ENCODE results near the gene NUDT17.
A peak's percentile ranks its signal among the peaks of the same experiment; 100 is the strongest.

Gene NUDT17

DNA sequence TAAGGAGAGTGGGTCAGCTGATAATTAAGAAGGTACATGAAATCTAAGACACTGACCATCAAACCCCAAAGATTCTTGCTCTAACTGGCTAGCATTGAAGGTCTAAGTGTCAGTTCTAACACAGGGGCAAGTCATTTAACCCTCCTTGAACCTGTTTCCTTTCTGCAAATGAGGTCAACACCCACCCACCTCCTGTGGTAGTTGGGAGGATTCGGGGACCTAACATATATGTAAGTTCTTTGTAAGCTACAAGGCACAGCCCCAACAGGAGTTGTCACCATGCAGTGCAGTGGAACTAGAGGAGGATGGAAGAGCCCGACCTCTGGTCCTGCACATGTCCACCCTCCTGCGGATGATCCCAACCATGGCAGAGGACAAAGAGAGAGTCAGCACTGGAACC is 2.4 kb downstream of the NUDT17 start:
- DNase-seq (ENCODE audit: low read depth): no peak

DNA sequence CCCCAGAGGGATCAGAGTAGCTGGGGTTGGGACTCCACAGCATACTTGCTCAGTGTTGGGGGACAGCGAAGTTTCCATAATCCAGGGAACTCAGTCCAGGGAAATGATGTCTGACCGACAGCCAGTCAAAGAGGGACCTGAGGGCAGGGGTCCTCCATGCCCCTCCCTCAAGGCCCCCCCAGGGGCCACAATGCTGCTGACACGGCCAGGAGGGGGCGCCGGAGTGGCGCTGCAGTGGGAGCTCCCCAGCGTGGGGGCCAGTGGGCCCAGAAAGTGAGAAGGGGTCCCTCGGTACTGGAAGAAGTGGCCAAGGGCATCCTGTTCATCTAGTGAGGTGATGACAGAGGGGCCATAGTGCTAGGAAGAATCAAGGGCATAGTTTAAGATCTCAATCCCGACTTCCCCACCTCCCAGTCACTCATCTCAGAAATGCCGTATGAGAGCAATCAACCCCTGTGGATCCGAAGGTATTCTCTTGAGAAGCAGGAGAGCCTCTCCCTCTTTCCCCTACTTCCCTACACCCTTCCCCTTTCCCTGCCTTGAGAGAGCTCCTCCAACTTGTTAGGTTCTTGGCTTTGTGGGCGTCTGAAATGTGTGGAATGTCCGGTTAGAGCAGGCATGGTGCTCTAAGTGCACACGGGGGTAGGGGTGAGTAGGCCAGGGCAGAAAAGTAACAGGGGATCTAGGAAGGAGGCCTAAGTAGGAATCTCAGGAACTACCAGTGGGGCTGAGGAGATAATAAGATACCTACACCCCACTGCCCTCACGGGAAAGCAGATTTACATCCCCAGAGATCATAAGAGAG is 4.1 kb downstream of the NUDT17 start:
- no peak for DNase-seq (ENCODE audit: low read depth)

DNA sequence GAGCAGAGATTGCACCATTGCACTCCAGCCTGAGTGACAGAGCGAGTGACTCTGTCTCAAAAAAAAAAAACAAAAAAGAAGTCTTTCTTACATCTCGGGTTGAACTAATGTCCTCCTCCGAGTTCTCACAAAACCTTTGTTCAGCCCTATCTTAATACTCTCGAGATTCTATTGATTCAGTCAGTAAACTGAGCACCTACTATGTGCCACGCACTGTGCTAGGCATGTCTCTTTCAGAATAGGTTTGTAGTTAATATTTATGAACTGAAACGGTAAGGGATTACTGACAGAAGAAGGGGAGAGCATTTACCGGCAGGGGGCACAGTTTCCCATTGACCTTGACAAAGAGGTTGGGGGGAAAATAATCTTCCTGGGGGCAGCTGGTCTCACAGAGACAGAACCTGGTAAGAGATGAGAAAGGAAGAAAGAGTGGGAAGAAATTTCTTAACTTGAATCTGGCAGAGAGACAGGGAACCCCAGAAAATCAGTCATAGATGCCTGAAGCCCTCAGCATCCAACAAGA is 10.1 kb downstream of the NUDT17 start:
- no peak for DNase-seq (ENCODE audit: low read depth)

DNA sequence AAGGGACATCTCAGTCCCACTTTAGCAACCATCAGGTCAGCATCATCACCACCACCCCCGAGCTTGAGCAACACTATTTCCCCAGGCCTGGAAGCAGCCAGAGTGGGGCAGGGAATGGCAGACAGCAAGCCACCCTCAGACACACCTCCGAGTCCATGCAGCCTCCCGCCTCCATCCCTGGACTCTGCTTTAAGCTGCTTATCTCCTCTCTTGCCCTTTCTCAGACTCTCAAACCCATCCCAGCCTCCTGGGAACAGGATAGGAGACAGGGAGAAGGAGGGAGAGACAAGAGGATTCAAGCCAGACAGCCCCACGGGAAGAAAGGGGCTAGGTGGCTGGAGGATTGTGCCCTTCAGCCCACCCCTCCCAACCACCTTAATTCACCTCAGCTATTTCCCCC is 11.7 kb downstream of the NUDT17 start:
- no peak for DNase-seq (ENCODE audit: low read depth)

DNA sequence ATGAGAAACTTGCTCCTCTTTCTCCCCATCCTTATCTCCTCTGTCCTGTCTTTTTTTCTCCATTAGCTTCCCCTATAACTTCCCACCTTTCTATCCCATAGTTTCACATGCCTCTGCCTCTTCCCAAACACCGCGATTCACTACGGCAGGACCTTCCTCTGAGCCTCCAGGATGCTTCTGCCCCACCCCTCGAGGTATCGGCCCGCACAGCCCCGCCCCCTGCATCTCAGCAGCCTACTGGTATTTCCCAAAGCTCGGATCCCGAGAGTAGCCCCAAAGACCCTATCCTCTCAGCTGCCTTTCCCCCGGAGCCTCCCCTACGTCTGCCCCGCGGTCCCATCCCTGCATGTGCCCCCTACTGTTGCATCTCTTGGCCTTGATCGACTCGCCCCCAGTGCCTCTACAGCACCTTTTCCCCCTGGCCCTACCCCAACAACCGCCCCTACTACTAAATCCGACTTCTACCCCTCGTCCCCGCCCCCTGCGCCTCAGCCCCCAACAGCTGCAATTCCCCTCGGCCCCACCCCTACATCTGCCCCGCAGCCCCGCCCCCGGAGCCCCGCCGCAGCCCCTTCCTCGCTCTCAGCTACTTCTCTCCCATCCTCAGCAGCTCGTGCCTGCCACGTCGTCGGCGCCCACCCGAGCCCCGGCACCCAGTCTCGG is 12.9 kb downstream of the NUDT17 start:
- DNase-seq (ENCODE audit: low read depth): peak; percentile 31

DNA sequence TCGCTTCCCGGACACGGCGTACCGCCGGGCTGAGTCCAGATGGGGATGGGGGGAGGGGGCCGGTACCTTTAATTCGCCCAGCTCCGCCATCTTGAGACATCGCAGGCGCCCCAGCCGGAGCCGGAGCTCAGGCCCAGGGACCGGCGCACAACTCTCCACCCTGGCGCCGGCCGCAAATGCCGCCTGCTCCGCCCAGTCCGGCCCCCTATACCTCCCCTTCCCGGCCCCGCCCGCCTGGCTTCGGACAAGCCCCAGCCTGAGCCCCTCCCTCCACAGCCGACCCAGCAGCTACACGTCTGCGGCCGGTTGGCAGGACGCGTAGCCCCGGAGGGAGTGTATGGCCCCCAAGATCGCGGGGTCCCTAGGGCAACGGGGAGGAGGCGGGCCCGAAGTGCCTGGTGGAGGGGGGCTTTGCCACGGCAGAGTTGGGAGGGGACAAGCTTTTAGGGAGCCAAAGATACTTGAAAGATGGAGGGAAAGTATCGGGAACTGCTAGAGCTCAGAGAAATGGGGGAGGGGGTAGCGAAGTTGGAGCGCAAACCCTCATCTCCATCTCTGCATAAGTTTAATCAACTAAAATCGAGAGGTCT is 13.6 kb downstream of the NUDT17 start, which contains the start of gene PIAS3:
Gene PIAS3, minus strand, starts transcription at position 181 of the 590 bp plus-strand sequence. Its CDS starts 91 bp downstream, at position 90.
- DNase-seq (ENCODE audit: low read depth): peak; percentile 73

DNA sequence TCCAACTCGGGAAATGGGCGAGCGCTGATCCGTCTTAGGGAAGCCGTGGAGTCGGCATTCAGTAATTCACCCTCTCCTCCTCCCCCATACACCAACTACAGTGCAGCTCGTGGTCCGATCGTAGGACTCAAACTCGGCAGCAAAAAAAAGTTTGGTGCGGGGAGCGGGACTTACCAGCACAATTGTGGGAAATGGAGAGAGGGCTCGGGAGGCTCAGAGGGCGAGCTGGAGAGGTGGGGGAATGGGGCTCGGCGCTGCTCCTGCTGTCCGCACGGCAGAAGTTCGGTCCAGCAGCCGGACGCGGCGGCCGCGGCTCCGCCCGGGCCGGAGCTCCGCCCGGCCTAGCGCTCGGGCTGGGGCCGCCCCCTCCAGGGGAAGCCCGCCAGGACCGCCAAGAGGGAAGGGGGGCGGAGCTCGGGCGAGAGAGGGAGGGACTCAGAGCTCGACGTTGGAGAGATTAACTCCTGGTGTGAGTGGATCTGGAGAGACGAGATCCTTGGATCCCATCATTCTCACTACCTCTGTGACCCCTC is 14.1 kb downstream of the NUDT17 start:
- DNase-seq (ENCODE audit: low read depth): peak; percentile 46

DNA sequence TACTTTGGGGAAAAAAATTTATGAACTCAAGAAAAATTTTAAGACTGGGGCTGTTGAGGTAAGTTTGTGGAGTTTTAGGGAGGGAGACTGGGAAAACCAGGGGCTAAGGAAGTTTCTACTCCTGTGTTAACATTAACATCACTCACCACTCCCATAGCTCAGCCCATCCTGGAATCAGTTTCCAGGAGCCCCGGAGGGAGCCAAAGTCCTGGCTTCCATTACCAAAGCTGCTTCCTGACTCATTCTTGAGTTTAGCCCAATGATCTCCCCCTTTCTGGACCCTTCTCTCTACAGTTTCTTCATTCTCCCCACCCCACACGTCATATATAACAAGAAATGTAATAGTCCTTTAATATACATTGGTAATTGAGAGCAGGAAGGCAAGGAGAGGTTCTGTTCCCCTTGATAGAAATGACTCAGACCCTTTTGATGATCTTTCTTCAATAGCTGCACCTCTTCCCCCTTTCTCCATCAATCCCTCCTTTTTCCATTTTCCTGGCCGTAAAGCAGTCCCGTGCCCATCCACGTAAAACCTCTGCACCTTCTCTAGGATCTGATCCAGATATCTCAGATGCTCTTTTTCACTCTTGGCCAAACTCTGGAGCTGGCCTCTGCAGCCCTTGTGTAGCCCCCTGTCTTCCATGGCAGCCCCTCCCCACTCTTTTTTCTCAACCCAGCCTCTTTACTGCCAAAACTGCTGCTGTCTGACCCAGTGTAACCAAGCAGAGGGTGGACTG is 18.0 kb downstream of the NUDT17 start:
- DNase-seq (ENCODE audit: low read depth): no peak

DNA sequence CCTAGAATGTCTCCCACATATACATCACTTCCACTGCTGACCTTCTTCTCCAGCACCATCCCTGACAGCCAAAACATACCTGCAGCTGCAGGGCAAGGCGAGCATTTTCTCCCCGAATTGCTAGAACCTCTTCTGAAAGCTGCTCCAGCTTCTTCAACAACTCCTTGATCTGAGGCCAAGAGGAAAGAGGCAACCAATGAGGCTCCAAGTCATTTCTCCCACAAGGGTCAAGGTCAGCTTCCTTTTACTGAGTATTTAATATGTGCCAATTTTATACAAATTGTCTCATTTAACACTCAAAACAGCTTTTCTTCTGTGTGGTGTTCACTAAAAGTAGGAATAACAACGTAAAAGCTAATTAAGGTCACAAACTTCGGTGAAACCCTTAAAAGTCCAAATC is 22.8 kb downstream of the NUDT17 start:
- no peak for DNase-seq (ENCODE audit: low read depth)

DNA sequence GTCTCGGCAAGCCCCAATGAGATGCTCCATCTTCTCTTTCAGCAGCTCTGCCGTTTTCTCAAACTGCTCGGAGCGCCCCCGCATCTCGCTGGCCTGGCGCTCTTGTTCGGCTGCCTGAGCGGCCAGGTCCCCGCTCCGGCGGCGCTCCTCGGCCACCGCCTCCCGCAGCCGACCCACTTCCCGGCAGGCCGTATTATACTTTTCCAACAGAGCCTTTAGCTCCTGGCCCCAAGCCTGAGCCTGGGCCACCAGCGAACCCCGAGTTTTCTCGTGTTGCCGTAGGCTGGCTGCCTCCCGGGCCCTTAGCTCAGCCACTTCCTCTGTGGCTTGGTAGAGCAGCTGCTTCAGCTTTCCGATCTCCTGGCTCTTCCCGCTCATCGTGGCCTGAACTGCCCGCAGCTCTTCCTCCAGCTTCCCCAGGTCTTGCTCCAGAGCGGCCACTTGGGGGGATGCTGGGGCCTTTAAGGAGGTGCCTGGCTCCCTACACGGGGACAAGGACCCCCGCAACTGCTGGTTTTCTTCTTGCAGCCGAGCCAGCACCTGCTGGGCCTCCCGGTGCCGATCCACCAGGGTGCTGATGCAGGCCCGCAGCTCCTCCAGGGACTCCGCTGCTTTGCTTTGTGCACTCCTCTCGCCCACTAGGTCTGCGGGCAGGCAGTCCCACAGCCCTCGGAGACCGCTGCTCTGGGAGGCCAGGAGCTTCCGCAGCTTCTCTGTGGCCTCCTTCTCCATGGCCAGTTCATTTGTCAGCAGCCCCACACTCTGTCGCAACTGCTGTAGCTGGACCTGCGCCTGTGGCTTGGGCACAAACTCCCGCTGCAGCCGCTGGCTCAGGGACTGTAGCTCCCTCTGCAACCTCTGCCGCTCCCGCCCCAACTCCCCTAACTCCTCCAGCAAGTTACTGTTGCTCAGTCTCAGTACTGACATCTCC is 26.8 kb downstream of the NUDT17 start:
- DNase-seq (ENCODE audit: low read depth): no peak

DNA sequence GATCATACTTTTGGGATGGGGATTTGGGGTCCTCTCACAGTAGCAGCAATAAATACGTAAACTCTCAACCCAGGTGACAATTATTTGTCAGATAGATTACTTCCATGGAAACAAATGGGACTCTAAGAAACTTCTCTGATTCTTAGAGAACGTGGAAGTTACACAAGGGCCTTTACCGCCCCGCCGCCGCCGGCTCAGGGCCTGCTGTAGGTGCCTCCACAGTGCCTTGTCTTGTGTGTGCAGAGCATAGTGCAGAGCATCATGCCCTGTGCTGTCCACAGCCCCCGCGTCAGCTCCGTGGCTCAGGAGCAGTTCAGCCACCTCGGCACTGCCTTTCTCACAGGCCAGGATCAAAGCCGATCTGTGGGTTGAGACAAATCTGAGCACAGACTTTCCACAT is 29.2 kb downstream of the NUDT17 start:
- no peak for DNase-seq (ENCODE audit: low read depth)

DNA sequence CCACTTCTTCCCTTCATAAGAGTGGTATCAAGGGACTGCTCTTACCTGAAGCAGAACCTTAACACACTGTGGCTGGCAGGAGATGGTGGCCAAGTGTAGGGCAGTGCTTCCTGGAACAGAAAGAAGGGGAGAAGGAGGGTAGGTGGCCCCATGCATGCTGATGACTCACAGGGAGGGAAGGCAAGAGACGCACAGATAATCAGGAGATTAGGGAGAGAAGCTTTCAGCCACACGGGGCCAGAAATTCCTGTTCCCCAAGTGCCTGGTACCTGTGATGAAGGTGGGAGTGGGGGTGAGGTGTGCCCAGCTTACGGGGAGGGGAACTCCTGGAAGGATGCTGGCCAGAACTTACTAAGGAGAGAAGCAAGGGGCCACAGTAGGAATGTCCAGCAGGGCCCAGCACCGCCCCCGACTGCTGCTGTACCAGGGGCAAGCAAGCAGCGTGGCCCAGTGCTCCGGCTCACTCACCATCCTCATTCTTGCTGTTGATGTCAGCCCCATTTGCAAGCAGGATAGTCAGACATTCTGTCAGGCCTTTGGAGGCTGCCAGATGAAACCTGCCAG is 32.6 kb downstream of the NUDT17 start:
- no peak for DNase-seq (ENCODE audit: low read depth)

DNA sequence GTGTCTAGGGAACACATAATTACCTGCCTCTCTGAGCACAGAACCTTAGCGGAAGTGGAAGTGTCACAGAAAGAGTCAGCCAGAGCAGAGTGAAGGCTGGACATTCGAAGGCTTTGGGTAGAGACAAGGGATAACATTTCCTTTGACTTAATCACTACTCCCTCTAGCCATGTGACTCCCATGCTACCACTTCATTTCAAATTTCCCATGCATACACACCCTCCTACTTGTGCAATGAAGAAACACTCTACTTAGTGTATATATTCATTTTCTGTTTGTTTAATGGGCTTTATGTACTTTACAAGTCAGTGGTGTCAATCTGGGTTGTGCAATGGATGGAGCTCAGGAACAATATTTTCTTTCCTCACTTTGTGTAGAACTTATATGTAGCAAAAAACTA is 33.3 kb downstream of the NUDT17 start:
- no peak for DNase-seq (ENCODE audit: low read depth)

DNA sequence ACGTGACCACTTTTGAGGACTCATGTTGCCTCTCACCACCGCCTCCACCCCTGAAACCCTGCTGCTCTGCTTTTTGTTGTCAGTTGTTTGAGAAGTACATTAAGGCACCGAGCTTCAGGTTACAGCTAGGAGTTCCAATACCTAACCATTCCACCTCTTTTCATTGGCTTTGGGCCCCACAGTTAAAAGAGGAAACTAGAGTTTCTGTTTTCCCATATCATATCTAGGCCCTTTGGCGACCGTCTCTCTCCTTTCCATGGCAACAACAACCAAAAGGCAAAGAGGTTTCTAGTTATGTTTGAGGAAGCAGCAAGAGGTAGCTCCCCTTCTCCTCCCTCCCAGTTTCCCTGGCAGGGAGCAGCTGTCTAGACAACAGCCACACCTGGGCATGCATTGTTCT is 34.3 kb downstream of the NUDT17 start:
- no peak for DNase-seq (ENCODE audit: low read depth)

DNA sequence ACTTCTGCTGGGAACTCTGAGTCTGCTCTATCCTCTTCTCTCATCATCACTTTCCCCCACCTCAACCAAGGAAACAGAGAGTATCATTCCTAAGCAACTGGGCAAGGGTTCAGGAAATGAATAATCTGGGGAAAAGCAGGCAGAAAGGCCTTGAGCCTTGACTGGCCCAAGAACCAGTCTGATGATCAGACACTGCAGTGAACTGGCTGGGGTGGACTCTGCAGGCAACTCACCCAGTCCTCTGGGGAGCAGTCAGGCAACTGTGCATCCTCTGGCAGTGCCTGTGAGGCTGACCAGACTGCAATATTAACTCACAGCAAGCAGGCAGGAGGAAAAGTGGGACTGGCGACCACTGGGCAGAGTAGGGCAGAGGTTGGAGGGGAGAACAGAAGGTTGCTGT is 39.2 kb downstream of the NUDT17 start:
- no peak for DNase-seq (ENCODE audit: low read depth)

DNA sequence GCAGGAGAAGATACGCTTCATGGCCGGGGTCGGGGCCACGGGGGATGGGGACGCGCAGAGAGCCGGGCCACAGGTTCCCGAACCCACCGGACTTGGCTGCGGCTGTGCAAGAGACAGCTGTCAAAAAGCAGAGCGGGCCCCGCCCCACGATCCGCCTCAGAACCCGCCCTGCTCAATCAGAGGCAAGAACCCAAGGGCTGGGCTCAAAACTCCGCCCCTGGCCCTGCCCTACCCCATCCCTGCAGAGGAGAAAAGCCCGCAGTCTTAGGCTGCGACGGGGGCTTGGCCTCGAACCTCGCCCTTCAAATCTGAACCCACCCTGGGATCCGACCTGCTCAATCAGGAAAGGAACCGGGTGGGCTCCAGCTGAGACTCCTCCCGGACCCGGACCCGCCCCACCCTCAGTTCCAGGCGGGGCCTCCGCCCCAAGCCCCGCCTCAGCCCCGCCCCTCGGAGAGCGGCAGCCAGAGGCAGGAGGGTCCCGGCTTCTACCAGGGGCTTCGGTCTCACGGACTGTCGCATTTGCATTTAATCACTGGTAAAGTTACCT is 40.4 kb downstream of the NUDT17 start, which contains the start of gene ANKRD35:
Gene ANKRD35, minus strand, starts transcription at position 129 of the 550 bp plus-strand sequence. Its CDS starts 108 bp downstream, at position 21.
- peak; percentile 80 for DNase-seq (ENCODE audit: low read depth)

DNA sequence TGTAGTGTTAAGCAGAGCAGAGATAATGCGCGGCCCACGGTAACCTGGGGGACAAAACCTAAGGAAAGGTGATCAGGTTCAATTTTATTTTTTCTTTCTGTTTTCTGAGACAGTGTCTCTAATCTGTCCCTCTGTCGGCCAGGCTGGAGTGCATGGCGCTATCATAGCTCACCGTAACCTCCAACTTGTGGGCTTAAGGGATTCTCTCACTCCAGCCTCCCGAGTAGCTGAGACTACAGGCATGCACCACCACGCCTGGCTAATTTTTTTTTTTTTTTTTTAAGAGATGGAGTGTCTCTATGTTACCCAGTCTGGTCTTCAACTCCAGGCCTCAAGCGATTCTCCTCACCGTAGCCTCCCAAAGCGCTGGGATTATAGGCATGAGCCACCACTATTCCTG is 41.0 kb downstream of the NUDT17 start:
- no peak for DNase-seq (ENCODE audit: low read depth)

DNA sequence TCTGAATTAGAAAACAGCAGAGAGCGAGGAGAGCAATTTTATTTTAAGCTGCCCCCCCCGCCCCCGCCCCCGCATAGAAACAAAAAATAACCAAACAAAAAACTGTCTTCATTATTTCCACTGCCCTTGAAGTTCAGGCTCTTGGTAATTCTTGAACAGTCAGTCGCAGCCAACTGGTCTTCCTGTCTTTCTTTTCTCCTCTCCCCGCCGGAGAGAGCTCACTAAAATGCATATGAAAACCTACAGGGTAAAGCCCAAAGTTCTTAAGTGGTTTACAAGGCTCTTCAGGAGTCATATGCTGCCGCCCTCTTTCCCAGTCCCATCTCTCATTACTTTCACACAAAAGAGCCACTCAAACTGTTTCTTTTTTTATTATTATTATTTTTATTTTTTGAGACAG is 41.4 kb downstream of the NUDT17 start:
- no peak for DNase-seq (ENCODE audit: low read depth)

DNA sequence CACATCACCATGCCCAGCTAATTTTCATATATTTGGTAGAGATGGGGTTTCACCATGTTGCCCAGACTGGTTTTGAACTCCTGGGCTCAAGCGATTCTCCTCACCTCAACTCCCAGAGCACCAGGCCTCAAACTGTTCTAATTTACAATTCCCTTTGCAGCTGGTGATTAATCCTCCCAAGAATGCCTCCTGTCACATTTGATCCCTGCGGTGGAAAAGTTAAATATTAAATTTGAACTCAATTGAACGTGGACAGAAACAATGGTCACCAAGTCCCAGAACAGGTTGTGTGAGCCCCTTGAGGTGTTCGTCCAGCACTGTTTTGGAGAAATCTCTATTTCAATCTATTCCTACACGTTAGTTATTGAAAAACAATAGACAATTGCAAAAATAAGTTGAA is 42.2 kb downstream of the NUDT17 start:
- no peak for DNase-seq (ENCODE audit: low read depth)

DNA sequence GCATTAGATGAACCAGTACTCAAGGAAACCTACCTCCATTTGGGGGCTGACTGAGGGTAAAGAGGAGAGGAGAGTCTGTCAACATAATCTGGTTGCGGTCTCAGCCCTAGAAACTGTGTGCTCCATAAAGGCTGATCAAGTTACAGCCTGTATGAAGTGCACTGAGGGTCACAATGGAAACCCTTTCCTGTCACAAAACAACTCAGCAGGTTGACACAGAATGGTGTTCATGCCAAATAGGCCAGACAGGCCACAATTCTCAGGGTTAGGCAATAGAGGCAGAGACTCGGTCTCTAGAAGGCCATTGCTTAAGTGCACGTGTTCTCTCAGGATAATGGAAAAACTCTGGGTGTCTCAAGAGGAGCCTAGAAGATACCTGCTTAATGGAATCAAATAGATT is 44.3 kb downstream of the NUDT17 start:
- no peak for DNase-seq (ENCODE audit: low read depth)
